Stimulated activated CD8-positive, alpha-beta memory T cell treated with anti-CD3 and anti-CD28 coated beads, Interleukin-2, amount 100 ng/mL, for 48 hours (primary cell): ENCODE results near the gene RIPOR3.
"Not testable (repeated sequence)": the region's sequence is repeated elsewhere in the genome, so short reads cannot be mapped to it uniquely, and the experiment has no call there.

Experiments used
- DNase-seq, 2 donors: peaks; one replicate each; pipeline ENCODE4 v3.0.0-alpha.2; 2020; ENCODE audit warnings: low read depth in 2 of 2

RIPOR3 gene

DNA sequence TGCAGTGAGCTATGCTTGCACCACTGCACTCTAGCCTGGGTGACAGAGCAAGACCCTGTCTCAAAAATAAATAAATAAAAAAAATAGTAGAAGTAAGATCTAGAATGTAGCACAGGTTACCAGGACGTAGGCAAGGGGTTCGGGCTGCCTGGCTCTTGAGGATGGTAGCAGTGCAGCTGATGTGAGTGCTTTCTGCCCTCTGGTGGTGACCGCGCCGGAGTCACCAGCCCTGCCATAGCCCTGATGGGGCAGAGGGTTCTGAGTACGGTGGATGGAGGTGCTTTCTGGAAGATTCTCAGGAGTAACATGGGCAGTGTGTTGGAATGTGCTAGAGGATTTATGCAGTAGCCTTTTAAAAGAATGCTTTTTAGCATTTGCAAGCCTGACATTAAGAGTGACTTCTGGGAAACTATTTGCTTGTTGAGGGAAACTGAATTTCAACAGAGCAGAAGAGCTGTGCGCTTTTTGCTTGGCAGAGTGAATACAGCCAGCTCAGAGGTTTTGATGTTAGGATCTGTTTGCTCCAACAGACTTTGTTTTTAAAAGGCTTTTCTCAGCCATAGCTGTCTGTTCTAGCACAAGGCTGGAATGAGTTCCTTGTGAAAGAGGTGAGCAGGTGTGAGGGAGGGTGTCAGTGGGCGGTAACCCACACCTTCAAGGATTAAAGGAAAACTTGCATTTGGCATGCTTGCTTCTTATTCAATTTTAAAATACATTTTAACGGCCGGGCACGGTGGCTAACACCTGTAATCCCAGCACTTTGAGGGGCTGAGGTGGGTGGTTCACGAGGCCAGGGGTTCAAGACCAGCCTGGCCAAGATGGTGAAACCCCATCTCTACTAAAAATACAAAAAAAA lies 115.2 kb downstream of the RIPOR3 start:
- DNase-seq = peak; percentile 29 to 50

DNA sequence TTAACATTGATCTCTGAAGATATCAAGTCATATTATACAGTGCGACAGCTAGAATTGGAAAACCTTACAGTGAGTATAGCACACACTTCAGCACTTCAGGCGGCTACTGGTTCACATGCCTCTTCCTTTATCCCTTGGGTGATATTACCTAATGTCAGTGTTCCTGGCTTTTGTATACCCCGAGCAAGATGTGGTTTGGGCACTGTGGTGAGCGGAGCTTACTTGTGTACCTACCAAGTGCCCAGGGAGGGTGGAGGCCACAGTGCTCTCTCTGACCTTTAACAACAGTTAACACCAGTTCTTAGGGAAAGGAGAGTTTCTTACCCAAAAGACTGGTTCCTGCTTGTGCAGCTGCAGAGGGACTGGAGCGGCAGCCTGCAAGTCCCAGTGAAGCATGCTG lies 116.8 kb downstream of the RIPOR3 start:
- no peak for DNase-seq

DNA sequence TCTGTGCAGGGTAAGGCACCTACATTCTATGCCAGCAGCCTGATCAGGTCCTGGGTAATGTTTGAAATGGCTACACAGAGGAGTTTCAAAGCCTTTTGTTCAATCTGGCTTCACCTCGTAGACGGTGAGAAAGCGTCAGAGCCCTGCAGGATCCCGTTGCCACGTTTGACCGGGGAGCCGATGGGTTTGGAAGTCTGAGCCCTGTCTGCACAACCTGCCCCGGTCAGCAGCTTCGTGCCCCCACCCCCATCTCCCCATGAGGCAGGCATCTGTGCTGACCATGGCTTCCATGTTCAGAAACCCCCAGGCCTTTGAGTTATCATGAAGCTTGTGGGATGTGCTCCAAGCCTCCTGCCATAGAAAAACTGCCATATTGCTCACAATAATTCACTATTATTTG lies 117.2 kb downstream of the RIPOR3 start:
- no peak for DNase-seq

DNA sequence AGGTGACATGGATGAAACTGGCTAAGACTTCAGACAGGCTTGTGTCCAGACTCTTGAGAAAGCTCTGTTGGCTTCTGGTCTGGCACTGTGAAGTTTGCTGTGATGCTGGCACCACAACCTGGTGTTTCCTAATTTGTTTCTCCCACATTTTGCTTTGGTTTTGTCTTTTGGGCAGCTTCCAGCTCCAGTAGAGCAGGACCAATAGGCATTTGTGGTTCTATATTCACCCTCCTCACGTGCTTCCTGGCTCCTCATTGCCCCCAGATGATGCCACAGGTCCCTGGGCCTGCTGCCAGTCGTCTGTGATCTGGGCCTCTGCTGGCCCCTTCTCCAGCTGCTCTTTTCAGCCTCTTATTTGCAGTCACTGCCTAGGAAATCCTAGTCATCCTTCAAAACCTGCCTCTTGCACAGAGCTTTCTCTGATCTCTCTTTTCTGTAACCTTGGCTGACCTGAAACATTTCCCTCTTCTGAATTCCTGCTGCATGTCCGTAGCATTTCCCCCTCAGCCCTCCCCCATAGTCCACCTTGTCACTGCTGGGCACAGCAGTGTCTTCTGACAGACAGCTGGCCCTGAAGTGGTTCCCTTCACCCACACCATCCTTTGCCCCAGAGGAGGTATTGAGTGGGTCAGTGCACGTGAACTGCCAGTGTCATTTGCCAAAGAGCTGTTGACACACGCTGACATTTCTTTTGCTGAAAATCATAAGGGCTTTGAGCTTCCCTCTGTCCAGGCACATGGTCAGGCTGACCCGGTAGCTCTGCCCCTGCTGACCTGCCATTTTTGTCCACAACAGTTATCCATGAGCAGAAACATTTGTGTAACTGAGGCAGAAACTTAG lies 118.2 kb downstream of the RIPOR3 start:
- DNase-seq = no peak

DNA sequence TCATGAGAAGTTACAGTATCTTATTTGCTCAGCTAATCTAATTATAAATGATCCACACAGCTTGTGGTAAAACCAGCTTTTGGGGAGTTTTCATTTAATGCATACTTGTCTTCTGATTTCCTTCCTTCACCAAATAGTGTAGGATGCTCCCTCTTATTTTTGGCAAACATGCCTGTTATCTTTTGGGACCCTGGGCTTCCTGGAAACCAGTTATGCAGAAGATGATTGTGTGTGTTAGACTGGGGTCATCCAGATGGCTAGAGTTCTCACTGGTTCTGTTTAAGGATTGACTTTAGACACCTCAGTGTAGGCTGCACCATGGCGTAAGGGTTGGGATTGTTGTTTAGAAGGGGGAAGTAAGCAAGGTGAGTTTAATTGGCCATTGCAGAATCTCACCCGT lies 119.9 kb downstream of the RIPOR3 start:
- DNase-seq = no peak

DNA sequence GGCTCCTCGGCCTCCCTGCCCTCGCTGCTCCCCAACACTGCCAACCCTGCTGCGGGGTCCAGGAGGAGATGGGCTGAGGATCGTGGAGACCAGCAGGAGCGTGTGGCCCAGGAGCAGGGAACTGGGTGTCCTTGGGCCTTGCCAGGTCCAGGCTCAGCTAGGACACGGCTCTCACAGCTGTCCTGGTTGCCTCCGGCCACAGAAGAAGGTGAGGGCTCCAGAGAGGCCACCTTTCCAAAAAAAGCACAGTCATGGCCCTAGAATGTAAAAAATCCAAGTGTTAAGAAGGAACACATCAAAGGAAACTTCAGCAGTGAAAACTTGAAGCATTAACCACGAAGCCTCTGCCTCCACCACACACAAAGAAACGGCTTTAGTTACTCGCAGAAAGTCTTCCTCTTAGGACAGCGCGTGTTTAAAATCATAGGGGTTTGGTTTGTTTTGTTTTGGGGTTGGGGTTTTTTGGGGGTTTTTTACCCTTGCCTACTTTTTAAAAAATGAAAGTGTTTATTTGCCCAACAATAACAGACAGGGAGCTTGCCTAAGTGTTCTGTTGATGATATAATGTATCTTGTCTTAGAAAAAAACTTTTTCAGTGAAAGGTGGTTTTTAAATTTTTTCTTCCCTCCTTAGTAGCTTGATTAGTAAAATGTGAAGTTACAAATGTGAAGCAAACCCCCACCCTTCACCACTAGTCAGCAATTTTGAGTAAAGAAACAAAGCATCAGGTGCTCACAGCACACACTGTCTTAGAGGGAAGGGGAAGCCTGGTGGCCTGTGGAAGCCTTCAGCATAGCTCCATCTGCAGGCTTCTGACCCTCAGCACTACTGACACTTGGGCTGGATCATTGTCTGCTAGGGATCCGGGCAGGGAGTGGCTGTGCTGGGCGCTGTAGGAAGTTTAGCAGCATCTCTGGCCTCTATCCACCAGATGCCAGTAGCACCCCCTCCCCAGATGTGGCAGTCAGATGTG lies 121.2 kb downstream of the RIPOR3 start:
- no peak for DNase-seq

DNA sequence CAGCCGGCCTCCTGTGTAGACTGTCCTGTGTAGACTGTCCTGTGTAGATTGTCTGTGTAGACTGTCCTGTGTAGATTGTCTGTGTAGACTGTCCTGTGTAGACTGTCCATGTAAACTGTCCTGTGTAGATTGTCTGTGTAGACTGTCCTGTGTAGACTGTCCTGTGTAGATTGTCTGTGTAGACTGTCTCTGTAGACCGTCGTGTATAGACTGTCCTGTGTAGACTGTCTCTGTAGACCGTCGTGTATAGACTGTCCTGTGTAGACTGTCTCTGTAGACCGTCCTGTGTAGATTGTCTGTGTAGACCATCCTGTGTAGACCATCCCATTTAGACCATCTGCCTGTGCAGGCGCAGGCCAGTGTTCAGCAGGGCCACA lies 121.9 kb downstream of the RIPOR3 start:
- not testable (repeated sequence) for DNase-seq

DNA sequence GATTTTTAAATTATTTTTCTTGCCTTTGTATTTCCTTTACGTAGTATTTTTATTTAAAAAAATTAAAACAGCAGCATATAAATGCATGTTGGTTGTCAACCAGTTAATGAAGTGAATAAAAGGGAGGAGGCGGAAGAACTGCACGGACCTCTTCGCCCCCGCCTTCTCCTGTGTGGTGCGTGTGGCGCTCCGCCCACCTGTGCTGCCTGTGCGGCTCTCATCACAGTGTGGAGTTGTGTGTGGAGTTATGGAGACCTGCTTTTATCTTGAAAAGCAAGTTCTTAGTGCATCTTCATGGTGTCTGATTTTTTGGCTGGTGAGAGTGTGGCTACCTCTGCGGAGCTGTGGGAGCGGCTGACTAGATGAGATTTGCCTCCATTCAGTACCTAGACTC lies 122.8 kb downstream of the RIPOR3 start:
- DNase-seq = no peak

DNA sequence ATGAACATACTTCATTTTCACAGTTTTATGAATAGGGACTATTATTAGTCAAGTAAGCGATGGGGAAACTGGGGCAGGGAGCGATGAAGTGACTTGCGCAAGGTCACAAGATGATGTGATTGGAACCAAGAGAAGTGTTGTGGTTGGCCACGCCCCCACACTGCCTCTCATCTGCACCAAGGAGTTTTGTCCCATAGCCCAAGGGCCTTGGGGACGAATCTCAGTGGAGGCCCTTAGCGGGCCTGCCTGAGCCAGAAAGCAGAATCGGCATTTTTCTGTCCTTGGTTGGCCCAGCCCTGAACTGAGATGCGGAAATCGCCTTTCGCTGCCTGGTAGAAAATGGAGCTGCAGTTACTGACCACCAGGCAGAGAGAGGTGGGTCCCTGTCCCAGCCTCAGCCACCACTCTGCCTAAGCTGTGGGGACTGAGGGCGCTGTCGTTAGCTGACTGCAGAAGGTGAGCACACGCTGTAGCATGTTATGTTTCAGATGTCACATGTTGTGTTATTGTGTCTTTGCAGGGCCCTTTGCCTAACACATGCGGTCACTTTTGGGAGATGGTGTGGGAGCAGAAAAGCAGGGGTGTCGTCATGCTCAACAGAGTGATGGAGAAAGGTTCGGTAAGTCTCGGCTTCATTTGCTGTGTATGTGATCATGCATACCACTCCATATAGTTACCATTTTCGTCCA lies 123.3 kb downstream of the RIPOR3 start:
- peak in 1 of 2 donors; percentile 46 for DNase-seq

DNA sequence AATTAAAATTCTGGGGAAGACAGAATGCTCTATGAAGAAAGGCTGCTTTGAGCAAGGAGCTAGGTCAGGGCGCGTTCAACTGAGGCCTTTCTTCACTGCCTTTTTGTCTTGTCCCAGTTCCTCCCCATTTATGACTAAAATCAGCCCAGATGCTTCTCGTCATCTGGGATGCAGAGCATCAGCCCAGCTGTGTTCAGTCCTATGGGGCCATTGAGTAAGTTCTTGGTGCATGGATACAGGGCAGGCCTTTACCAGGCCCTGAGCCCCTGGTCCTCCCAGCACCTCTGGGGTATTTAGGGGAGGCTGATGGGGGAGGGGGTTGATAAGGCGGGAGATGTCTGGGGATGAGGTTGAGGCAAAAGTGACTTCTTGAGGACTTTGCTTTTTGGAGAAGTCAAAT lies 125.5 kb downstream of the RIPOR3 start:
- DNase-seq = no peak

DNA sequence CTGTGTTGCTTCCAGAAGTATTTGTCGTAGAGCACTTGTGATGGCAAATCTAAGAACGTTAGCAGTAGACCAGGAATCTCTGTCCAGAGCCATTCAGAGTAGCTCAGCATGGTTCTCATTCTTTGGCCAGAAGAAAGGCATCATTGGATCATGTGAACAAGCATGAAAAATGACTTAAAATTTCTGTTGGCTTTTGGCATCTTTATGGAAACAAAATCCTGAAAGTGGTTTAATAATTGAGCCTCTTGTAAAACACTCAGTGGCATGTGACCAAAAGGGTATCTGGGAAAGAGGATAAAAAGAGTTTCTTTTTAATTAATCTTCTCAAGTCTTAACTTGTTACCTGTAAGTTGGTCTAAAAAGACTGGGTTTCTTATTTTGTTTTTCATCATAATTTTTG lies 126.0 kb downstream of the RIPOR3 start:
- no peak for DNase-seq

DNA sequence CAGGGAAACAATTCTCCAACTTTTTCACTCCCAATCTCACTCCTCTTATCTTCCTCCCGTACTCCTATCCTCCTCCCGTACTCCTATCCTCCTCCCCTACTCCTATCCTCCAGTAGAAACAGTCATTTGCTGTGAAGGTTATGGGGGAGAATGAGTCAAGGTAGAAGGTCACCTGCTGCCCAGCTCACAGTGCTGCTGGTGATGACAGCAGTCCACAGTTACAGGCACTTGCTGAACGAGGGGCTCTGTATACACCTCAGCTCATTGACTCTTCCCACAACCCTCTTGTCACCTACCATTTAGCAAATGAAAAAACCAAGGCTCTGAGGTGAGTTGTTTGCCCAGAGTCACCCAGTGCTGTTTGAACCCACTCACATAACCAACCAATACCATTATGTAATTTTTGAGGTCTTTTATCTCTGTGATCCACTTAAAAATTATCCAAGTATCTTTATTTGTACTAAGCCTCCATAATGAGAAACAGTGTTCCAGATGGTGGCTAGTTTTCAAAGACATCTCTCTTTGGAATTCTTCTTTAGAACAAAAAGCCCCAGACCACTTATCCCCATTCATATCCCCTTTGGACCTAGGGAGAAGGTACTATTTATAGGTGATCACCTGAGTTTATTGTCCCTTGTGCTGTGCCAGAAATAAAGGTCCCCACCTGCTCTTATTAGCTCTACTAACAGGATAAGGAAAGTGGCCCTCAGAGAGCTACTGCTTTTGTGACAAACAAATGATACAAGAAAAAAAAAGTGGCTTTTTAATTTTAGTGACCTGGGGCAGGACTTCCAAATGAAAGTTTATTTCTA lies 128.0 kb downstream of the RIPOR3 start:
- no peak for DNase-seq

DNA sequence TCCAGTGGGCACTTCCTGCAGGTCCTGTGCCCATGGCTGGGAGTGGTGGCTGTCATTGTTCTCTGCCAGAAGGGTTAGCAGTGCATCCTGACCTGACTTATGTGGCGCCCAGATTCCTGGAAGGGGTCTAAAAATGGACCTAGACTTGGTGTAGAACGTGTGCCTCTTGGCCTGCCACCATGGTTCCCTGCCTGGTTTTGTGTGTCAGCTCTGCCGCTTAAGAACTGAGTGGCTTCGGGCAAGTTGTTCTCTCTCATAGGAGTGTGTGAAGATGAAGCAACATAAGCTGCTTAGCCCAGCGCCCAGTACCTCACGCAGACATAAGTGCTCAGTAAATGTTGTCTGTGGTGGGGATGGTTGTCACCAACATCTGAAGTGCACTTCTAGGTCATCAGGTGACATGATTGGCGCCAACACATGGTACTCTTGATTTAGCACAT lies 129.1 kb downstream of the RIPOR3 start:
- no peak for DNase-seq

DNA sequence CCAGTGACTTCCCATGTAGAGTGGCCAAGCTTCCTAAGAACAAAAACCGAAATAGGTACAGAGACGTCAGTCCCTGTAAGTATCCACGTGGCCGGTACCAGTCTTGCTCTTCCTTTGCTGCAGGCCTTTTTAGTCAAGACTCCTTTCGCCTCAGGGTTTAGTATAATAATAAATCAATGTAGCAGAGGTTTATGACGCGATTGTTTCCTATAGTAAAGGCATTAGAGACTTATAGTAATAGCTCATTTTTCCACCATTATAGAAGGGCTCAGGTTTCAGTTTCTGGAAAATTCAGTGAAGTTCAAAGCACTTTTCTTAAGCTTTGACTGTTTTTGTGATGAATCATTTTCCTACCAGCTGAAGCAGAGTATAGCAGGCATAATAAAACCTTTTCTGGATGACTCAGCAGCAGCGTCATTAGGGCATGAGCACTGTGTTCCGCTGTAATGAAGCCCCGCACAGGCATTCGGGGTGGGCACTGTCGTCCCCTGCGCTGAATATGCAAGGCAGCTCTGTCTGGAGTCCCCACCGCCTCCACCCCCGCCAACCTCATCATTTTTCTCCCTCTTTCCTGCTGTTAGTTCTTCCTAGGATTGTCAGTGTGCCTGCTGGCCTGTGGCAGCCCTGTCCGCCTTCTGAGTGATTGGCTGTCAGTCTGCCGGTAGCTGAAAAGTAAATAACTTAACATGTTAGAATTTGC lies 129.8 kb downstream of the RIPOR3 start:
- peak; percentile 33 to 58 for DNase-seq

DNA sequence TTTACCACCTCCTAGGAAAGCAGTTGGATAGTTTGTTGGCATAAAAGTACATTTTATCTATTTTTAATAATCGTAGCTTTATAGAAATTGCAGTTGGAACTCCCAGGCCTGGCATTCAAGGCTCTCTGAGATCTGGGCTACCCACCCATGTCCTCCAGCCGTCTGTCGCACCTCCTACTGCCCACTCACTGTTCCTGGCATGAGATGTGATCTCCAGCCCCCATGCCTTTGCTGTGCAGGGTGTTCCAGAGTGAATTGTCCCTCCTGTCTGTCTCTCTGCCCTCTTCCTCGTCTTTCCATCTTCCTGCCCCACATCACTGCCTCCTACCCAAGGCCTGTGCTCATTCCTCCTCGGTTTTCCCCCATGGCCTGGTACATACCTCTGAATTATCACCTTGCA lies 130.5 kb downstream of the RIPOR3 start:
- no peak for DNase-seq

DNA sequence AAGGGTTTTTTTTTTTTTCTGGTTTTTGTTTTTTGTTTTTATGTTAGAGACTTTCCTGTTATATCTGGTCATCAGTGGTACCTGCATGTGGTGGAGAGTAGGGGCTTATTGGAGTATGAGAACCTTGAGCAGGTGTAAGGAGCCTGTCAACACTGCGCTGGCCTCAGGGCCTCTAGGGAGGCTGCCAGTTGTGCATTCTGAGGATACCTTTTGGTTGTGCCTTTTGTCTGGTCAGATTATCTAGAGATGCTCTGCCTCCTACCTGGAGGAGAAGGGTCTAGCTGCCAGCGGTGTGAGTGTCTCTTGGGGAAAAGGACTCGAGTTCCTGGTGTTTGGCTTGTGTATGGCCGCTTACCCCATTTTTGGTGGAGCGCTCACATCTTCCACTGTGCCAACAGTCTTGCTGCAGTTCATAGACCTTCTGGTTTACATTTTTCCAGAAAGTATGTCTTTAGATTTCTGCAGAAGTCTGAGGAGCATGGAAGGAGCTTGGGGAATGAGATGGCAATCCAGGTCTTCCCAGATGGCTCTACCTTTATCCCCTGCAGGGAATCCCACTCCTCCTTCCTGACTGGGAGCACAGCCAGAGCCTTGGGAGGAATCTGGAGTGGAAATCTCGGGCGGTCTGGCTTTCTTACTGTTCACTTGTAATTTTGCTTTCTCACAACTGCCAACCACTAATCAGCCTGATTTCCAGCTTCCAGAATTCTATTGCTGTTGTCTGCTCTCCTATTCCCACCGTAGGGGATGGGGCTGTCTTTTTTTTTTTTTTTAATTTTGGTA lies 131.3 kb downstream of the RIPOR3 start:
- DNase-seq = no peak

DNA sequence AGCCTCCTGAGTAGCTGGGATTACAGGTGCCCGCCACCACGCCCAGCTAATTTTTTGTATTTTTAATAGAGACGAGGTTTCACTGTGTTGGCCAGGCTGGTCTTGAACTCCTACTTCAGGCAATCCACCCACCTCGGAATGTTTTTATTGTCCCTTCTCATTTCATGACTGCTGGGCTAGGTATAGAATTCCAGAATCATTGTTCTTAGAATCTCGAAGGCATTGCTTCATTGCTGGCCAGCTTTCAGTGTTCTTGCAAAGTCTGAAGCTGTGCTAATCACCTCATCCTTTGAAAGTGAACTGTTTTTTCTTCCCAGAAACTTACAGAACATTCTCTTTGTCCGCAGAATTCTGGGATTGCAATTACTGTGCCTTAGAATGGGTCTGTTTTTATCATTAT lies 132.2 kb downstream of the RIPOR3 start:
- no peak for DNase-seq

DNA sequence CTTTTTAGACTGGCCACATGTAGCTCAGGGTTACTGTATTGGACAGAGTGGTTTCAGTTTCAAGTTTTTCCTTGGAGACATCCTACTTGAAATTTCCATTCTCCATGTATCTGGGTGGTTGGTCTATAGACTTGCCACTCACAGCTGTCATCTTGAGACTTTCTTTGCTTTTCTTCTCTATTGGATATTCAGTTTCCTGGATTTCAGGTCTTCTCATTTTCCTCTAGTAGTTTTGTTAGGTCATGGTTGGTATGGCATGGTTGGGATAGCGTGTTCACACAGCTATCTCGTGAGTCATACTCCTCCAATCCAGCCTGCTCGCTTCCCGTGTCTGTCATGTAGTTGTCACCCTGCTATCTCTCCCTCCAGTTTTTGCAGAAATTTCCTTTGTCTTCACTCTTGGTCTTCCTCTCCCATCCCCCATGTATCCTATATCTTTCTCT lies 132.8 kb downstream of the RIPOR3 start:
- DNase-seq = no peak
